ENCODE data around the gene TMEM54.

TMEM54 gene

GRCh38 chr1:32898958-32899357 is 2.2 kb downstream of the TMEM54 start:
- DNase-seq (ENCODE audit: low read depth, low spot score): no peak
- ChIA-PET CTCF (interaction anchor here (0.8 to 4.6 kb wide), 6 partner anchors 11 to 196 kb away, joined by 3 to 29 read pairs (median 5); partner anchors contain the start of gene HPCA), POLR2A (interaction anchor here (0.9 kb wide), 1 partner anchor 182 kb away, joined by 4 read pairs; the partner anchor contains the start of gene AZIN2)
- TF ChIP-seq CTCF (IDR thresholded peaks at IDR 0.05; ENCODE audit: insufficient read depth, low read length, missing control alignments): no peak
- H3K4me3 ChIP-seq (ENCODE audit: low read depth, low read length): no peak overlapping the region

GRCh38 chr1:32898056-32898455 is 3.1 kb downstream of the TMEM54 start:
- TF ChIP-seq CTCF (IDR thresholded peaks at IDR 0.05; ENCODE audit: insufficient read depth, low read length, missing control alignments): no peak
- POLR2A ChIA-PET: no interaction called here
- no peak for DNase-seq (ENCODE audit: low read depth, low spot score)
- H3K4me3 ChIP-seq (ENCODE audit: low read depth, low read length): no peak overlapping the region
- CTCF ChIA-PET: interaction anchor here (0.7 to 4.6 kb wide), 6 partner anchors 10 to 197 kb away, joined by 3 to 29 read pairs (median 4); partner anchors contain the start of gene HPCA

GRCh38 chr1:32897082-32898049 is 3.8 kb downstream of the TMEM54 start:
- CTCF ChIA-PET: interaction anchor here (0.8 to 4.6 kb wide), 8 partner anchors 10 to 189 kb away, joined by 3 to 29 read pairs (median 4); partner anchors contain the start of gene HPCA
- POLR2A ChIA-PET: no interaction called here

GRCh38 chr1:32896451-32896850 is 4.7 kb downstream of the TMEM54 start:
- no peak for DNase-seq (ENCODE audit: low read depth, low spot score)
- ChIA-PET POLR2A (no interaction called here), CTCF (interaction anchor here (1.0 to 4.6 kb wide), 5 partner anchors 9 to 160 kb away, joined by 3 to 29 read pairs (median 4); partner anchors contain the start of gene HPCA)
- TF ChIP-seq CTCF (IDR thresholded peaks at IDR 0.05; ENCODE audit: insufficient read depth, low read length, missing control alignments): no peak
- no peak overlapping the region for H3K4me3 ChIP-seq (ENCODE audit: low read depth, low read length)

More at GRCh38 chr1:32897082-32898049, 3.8 kb downstream of the TMEM54 start:
- TF ChIP-seq CTCF (IDR thresholded peaks at IDR 0.05; ENCODE audit: insufficient read depth, low read length, missing control alignments): no peak
- H3K4me3 ChIP-seq (ENCODE audit: low read depth, low read length): no peak overlapping the region
- DNase-seq (ENCODE audit: low read depth, low spot score): no peak

GRCh38 chr1:32895325-32896215 is 5.6 kb downstream of the TMEM54 start:
- TF ChIP-seq CTCF (IDR thresholded peaks at IDR 0.05; ENCODE audit: insufficient read depth, low read length, missing control alignments): no peak
- ChIA-PET CTCF (interaction anchor here (1.0 to 11.7 kb wide), 4 partner anchors 11 to 191 kb away, joined by 3 to 179 read pairs (median 6); partner anchors contain the start of gene FNDC5), POLR2A (no interaction called here)
- DNase-seq (ENCODE audit: low read depth, low spot score): no peak
- H3K4me3 ChIP-seq (ENCODE audit: low read depth, low read length): no peak overlapping the region
